ENCODE results near the gene MNAT1.

- TF ChIP-seq CTCF (IDR thresholded peaks at IDR 0.05) (no peak), POLR2A (IDR thresholded peaks at IDR 0.05) (no peak)
Measured at GRCh38 chr14:60732840-60733483, 1.6 kb upstream of the MNAT1 start.
